Medulla oblongata (tissue), 1 donor: ENCODE results near the gene SLC19A3.
"Not testable (repeated sequence)": the region's sequence is repeated elsewhere in the genome, so short reads cannot be mapped to it uniquely, and the experiment has no call there.

ENCODE experiments used
- DNase-seq: peaks from one replicate; pipeline ENCODE4 v3.0.0-alpha.2; 2015; ENCODE audit errors: extremely low spot score

The SLC19A3 gene

DNA sequence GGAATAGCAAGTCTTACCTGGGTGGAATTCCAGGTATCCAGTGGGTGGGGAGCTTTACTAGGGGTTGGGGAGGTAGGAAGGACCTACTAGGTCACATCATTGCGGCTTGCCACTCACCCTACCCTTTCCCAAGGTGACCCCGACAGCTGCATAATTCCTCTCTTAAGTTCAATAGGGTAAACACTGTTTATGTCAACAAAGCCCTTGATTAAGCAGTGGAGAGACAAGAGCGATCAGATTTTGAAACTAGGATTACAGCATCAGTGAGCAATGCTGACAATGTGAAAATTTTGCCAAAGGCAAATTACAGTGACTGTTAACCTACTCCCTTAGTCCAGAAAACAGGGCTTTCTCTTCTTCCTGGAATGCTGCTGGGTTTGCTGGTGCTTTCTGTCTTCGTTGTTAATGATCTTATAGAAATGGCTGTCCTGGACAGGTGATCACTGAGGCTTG, 14.5 kb downstream of the SLC19A3 start:
- no peak for DNase-seq

DNA sequence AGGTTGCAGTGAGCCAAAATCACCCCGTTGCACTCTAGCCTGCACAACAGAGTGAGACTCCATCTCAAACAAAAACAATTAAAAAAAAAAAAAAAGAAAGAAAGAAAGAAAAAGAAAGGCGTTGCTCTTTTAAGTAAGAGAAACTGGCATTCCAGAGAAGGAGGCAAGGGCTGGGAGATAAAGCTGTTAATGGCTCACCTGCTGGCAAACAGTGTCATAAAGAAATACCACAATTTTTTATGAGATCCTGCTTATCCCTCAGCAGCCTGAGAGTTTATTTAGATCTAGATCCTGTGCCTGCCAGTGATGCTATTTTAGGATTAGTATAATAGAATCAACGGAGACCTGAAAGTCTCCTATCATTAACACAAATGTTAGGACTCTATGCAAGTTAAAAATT, 16.3 kb downstream of the SLC19A3 start:
- no peak for DNase-seq

DNA sequence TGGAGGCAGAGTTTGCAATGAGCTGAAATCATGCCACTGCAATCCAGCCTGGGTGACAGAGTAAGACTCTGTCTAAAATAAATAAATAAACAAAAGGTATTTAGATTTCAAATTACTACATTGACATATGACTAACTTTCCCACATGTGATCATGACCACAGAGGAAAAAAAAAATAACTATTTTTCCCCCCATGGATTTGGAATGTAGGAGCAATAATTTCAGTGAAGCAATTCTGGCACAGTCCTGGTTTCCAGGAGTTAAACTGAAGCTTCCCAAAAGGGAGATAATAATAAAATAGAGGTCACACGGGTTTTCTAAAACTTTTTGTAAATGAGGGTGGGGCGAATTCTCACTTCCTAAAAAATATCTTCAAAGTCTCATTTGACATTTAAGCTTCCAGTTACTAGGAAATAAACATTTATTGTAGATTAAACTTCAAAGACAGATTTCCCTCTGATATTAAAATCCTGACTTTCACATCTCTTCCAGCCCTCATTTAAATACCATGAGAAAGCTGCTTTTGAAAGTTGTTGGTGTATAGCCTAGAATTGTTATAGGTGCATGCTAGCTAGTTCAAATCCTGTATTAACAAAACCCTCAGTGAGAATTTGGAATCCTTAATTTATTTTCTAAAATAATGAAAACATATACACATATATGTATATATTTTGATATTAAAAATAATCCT, 20.7 kb downstream of the SLC19A3 start:
- no peak for DNase-seq

DNA sequence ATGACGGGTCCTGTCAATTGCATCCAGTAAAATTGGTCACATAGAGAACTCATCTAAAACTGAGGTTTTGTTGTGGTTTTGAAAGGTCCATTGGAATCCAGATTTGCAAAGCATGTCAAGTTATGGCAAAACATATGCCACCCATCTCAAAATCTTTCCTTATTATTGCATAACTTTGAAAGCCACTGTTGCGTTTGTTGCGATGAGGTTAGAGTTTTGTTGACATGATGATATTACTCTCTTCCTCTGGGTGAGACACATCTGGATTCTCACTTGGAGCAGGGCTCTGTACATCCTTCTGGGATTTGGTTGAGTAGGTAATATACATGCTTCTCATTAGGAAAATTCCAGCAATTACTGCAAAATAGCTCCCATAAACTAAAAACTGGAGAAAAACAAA, 30.6 kb downstream of the SLC19A3 start:
- no peak for DNase-seq

DNA sequence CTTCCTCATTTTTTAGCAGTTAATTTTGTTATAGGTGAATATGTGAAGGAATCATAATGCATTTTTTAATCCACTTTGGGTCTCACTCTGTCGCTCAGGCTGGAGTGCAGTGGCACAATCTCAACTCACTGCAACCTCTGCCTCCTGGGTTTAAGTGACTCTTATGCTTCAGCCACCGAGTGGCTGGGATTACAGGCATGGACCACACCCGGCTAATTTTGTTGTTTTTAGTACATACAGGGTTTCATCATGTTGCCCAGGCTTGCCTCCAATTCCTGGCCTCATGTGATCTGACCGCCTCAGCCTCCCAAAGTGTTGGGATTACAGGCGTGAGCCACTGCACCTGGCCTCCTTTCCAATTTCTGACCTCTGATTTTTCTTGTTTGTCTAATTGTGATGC, 33.6 kb downstream of the SLC19A3 start:
- no peak for DNase-seq

DNA sequence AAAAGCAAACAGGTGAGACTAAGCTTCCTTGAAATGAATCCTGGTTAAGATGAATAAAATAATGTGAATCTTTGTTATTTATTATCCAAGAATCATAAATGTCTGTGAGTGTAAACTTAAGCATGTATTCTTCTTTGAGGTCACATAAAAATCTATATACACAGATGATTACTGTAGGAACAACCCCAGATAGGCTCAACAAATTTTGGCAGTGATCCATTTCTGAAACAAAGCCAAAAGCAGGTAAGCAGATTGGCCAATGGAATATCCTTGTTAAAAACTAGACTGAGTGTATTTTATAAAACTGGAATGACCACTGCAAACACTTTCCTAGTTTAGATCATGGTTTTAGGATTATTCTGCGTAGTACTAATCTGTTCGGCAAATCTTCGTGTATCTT, 39.9 kb downstream of the SLC19A3 start:
- no peak for DNase-seq

DNA sequence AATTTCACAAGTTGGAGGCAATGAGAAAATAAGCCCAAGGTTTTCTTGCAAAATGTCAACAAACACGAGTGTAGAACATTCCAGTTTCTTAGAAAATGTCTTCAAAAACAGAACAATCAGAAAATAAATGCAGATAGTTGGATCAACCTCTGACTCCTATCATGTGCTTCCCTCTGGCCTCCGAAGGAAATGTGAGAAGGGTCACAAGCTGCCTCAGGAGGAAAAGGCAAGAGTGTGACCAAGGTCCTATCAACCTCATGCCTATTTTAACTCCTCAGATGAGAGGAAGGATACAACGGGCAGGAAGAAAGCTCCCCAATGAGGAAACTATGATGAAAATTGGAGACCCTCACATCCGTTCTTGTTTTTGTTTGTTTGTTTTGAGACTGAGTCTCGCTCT, 43.3 kb downstream of the SLC19A3 start:
- DNase-seq: no peak

DNA sequence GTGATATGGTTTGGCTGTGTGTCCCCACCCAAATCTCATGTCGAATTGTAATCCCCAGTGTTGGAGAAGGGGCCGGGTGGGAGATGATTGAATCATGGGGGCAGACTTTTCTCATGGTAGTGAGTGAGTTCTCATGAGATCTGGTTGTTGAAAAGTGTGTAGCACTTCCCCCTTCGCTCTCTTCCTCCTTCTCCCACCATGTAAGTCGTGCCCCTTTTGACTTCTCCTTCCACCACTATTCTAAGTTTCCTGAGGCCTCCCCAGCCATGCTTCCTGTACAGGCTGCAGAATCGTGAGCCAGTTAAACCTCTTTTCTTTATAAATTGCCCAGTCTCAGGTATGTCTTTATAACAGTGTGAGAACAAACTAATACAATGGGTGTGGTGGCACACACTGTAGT, 44.2 kb downstream of the SLC19A3 start:
- not testable (repeated sequence) for DNase-seq

DNA sequence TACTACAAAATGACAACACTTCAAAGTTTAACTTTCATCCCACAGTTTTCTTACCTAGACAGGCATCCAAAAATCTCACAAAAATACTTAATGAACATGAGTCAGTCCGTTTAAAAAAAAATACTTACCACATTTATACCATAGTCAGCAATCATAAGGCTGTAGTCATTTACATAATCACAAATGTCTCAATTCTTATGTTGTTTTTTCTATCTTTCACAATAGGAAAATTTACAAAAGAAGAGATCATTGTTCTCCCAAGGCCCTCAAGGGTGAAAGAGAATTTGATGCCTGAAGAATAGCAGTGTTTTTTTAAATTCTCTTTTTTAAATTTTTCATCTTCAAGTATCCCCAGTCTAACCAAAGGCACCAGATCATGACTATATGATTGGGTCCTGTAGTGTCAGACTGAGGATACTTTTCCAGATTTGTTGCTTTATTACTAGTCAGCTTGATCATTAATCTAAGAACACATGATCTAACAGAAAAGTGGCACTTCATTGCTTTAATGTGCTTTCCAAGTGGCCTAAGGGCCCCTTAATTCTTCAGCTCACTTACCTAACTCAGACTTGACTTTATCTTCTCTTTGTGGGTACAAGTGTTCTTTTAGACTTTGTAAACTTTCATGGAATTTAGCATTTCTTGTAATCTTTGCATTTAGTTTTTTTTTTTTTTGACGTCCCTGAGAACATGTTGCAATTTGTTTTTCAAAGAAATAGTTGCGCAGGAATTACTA, 46.5 kb downstream of the SLC19A3 start:
- no peak for DNase-seq

DNA sequence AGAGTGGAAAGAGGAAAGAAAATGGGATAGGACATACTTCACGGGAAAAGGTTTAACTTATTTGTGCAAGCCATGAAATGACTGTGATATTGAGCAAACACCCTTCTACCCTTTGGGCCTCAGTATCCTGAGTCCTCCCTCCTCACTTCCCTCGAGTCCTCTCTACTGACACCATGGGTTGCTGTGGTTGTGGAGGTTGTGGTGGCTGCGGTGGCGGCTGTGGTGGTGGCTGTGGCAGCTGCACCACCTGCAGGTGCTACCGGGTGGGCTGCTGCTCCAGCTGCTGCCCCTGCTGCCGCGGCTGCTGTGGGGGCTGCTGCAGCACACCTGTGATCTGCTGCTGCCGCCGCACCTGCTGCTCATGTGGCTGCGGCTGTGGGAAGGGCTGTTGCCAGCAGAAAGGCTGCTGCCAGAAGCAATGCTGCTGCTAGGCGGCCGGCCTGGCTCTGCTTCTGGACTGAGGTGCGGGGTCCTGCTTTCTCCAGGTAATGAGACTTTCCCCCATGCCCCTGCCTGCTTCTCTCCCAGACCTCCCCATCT, 51.1 kb downstream of the SLC19A3 start, which contains the start of gene SCYGR5:
Gene SCYGR5 (plus strand): TSS at position 174 of the 540 bp plus-strand sequence. CDS start 0 bp downstream, at position 174.
- DNase-seq: not testable (repeated sequence)

DNA sequence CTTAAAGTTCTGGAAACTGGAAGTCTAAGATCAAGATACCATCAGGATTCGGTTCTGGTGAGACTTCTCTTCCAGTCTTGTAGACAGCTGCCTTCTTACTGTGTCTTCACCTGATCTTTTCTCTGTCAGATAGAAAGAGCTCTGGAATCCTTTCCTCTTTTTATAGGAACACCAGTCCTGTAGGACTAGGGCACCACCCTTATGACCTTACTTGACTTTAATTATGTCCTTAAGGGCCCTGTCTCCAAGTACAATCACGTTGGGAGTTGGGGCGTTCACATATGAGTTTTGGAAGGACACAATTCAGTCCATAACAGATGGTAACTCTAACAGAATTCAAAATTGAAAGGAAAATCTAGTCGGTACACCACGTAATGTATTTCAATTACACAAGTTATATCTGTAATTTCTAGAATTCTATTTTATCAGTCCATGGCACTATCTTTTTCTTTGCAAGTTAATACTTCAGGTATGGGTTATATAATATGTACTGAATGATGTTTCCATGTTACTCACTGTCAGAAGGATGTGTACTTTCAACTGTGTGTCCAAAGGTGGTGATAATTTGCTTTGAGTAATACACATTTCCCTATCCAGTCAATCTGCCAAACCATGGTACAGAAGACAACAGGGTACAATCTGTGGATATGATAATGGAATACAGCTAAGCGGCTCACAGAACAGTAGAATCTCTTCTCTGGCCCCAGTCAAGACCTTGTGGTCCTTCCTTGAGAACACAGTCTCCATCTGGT, 52.5 kb downstream of the SLC19A3 start:
- DNase-seq: no peak

DNA sequence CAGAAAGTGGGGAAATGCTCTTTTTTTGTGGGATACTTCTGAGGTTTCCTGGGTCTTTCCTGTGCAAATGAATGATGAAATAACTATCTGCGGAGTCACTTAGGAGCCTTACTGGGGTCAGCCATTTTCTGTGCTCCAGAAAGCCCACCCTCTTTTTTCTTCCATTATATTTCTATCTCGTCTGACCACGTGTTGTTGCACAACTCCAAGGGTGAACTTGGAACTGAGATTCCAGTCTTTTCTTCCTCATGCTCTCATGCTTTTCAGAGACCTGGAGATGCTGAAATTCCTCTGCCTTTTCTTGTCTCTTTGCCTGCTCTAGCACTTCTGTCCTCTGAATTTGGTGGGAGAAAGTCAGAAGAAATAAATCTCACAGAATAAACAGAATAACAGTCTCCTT, 56.0 kb downstream of the SLC19A3 start:
- DNase-seq: no peak

DNA sequence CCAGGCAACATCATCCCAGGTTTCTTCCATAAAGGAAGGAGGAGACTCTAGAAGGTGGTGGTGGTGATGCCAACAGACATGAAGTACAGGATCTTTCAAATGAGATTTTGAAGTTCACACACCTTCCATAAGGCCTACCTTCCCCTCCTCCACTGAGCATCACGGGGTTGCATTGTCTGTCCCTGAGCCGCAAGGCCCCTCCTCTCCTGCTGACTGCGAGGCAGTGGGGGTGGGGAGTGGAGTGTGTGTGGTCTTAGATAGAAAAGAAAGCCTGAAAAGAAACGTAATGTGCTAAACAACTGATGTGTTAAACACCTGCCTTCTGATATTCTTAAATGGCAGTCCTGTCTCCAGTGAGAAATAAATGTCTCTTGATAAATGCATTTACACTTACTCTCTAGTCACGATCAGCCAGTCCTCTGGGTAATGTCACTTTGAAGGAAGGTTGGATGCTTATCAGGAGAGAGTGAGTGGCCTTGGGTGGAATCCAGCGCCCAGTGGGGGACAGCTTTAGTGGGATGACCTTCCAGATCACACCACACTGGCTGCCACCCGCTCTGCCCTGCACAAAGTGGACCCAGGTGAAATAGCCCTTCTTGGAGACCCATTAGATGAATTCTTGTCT, 56.7 kb downstream of the SLC19A3 start:
- no peak for DNase-seq

DNA sequence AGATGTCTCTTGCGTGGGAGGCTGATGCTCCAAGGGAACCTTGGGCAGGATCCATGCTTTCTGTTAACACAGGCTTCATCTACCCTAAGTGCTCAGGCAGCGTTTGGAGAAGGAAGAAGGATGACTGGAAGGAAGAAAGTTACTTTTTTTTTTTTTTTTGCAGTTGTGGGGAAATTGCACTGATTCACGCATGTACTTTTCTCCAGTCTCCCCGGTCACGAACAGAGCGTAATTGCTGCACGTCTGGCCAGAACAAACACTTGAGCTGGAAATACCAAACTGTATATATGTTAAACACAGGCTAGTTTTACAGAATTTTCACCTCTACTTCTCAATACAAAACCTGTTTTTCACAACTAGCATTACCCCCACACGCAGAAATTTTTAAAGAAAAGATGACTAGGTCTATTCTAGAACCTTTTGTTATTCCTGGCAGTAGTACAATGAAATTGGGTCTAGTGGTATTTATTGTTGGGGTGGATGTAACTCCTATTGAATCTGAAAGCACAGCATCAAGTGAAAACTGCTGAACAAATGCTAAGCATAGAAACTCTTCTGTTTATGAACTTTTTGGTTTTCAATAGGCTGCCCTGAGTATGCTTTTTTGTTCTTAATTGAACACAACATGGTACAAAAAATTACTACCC, 60.5 kb downstream of the SLC19A3 start:
- DNase-seq: no peak

DNA sequence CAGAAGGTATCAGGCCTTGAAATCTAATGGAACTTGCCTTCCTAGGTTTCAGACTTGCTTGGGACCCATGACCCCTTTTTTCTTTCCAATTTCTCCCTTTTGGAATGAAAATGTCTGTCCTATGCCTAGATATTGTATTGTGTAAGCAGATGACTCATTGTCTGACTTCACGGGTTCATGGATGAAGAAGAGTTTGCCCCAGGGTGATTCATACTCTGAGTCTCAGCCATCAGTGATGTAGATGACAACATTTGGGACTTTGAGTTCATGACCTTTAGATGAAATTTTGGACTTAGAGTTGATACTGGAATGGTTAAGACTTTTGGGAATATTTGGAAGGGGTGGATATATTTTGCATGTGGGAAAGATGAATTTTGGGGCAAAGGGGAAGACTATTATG, 62.4 kb downstream of the SLC19A3 start:
- DNase-seq: no peak

DNA sequence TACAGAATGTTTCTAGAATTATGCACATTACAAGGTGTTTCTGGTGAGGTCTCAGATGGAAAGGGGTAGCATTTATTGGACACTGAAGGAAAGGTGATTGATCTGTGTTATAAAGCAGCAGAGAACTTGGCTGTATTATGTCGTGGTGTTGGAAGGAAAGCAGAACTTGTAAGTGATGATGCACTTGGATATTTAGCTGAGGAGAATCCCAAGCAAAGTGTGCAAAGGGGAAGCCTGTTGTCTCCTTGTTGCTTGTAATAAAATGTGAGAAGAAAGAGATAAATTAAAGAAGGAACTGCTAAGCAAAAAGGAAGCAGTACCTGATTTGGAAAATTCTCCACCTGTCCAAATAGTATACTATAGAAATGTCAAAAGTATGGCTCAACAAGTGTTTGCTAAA, 63.4 kb downstream of the SLC19A3 start:
- DNase-seq: no peak

DNA sequence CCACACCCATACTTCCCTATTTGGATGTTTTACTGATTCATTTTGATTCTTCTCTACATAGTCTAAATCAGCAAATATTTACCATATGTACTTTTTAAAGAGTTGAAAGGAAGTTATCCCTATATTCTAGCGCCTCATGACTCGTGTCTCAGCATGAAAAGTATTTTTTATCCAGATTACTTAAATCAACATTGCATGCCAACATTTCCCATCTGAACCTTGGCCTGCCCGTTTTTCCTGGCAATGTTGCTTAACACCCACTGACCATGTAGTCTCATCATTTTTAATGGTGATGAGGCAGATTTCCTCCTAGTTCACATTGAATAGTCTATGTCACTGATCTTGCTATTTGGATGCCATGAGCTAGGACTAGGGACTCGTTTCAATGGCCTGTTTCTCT, 64.4 kb downstream of the SLC19A3 start:
- DNase-seq: no peak

DNA sequence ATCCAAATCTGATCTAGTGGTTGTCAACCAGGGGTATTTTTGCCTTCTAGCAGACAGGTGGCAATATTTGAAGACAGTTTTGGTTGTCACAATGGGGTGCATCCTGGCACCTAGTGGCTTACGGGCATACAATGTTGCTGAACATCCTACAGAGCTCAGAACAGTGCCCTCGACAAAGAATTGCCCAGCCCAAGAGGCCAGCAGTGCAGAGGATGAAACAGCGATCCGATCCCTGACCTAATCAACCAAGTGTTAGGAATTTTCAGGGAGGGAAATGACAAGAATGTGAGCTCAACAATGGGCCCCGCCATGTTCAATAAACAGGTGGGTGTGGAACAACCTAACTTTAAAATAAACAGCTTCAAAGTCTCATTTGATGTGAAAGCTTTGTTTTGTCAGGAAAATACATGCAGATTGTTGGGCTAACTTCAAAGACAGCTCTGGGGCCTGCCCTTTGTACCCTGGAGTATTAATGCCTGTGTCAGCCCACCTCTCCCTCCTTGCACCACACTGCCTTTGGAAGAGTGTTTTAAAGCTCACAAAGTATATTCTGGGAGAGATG, 73.8 kb downstream of the SLC19A3 start:
- no peak for DNase-seq

DNA sequence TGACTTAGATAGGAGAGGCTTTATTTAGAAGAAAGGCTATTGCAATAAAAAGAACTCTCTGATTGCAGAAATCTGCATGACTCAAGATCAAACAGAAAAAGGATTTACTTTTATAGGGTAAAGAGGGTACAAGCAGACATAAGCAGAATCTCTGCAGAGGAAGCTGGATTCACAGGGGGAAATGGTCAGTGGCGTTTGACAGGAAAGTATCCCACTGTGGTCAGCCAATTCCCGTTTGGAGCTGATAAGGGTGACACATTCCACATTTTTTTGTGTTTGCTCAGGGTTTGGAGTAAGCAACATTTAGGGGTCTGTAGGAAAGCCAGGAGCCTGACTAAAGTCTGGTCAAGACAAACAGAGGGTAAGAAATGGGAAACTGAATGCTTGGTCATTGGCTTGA, 75.2 kb downstream of the SLC19A3 start:
- no peak for DNase-seq

DNA sequence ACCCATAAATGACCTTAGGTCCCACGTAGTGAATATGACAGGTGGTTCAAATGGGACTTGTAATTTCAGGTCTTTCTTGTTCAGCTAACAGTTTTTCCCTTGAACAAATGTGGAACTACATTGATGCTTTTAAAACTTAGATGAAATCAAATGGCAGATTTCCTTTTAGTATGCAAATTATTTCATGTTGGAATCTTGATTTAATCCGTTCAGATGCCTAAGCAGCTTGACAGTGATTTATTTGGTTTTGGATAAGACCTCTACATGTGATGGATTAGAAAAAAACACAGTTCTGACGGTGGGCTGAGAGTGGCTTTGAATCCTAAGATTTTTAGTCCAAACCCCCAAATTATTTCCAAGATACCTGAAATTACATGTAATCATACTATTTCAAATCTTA, 83.6 kb downstream of the SLC19A3 start:
- no peak for DNase-seq
